ENCODE measurements around the gene BBS12. TPM values are rescaled to one million over a fixed set of nuclear protein-coding genes. Genes with fewer than 3 reads are reported as not detected.
A peak's percentile ranks its signal among the peaks of the same experiment; 100 is the strongest.

Gene BBS12
- total RNA-seq, 3 donors from 2014 or later (not counting 1 experiment from before 2014, with no cell fraction given), result 0.85 to 1.9 (median 1.8) TPM

GRCh38 chr4:122715221-122715620 is 17.3 kb upstream of the BBS12 start:
- Mint-ChIP-seq H3K27ac (no peak overlapping the region), H3K27me3 (ENCODE audit: low read depth in 2 of 2) (peaks cover 9 to 23% of the 10 kb centered on the region in 2 donors), H3K9me3 (no peaks in the 10 kb centered on the region), H3K4me3 (no peak overlapping the region), H3K36me3 (no peaks in the 10 kb centered on the region), H3K4me1 (no peaks in the 10 kb centered on the region)
- Histone ChIP-seq H3K4me1 (ENCODE audit: control insufficient read depth, insufficient read depth, low read length) (no peaks in the 10 kb centered on the region), H3K27me3 (ENCODE audit: control insufficient read depth, insufficient read depth, low read length) (no peaks in the 10 kb centered on the region), H3K4me3 (ENCODE audit: low read length) (no peak overlapping the region), H3K27ac (ENCODE audit: low read length) (no peak overlapping the region), H3K36me3 (ENCODE audit: control insufficient read depth, insufficient read depth, low read length) (no peaks in the 10 kb centered on the region), H3K9me3 (ENCODE audit: control insufficient read depth, insufficient read depth, low read length) (no peaks in the 10 kb centered on the region)
- 26% methylated on average over 5 of the region's 5 CpGs for WGBS (ENCODE audit: insufficient coverage)
- intact Hi-C loops (cut with micrococcal nuclease), result no loop called here
- DNase-seq (no peak), ATAC-seq (no peak)
- no peak for TF ChIP-seq CTCF (IDR thresholded peaks at IDR 0.05)

GRCh38 chr4:122716825-122717448 is 15.6 kb upstream of the BBS12 start:
- Histone ChIP-seq H3K4me1 (ENCODE audit: control insufficient read depth, insufficient read depth, low read length) (no peaks in the 10 kb centered on the region), H3K4me3 (ENCODE audit: low read length) (no peak overlapping the region), H3K27ac (ENCODE audit: low read length) (no peak overlapping the region), H3K27me3 (ENCODE audit: control insufficient read depth, insufficient read depth, low read length) (peaks cover 2% of the 10 kb centered on the region), H3K9me3 (ENCODE audit: control insufficient read depth, insufficient read depth, low read length) (no peaks in the 10 kb centered on the region), H3K36me3 (ENCODE audit: control insufficient read depth, insufficient read depth, low read length) (no peaks in the 10 kb centered on the region)
- ATAC-seq (peak; percentile 72 to 89 (median 82)), DNase-seq (peak; percentile 28 to 83)
- peaks cover 10 to 12% of the 10 kb centered on the region in 2 donors for H3K27me3 Mint-ChIP-seq (ENCODE audit: low read depth in 2 of 2)
- intact Hi-C loops (cut with micrococcal nuclease), result no loop called here
- TF ChIP-seq CTCF (IDR thresholded peaks at IDR 0.05), result peak; percentile 68
- no peaks in the 10 kb centered on the region for H3K36me3 Mint-ChIP-seq
- no peaks in the 10 kb centered on the region for H3K4me1 Mint-ChIP-seq
- H3K9me3 Mint-ChIP-seq, result no peaks in the 10 kb centered on the region
- 33% methylated on average over 3 of the region's 4 CpGs for WGBS (ENCODE audit: insufficient coverage)
- H3K4me3 Mint-ChIP-seq, result no peak overlapping the region
- H3K27ac Mint-ChIP-seq, result no peak overlapping the region

- no peaks in the 10 kb centered on the region for H3K9me3 ChIP-seq (ENCODE audit: control insufficient read depth, insufficient read depth, low read length)
- Mint-ChIP-seq H3K4me3 (no peak overlapping the region), H3K36me3 (no peaks in the 10 kb centered on the region), H3K27me3 (ENCODE audit: low read depth in 2 of 2) (peaks cover 13 to 25% of the 10 kb centered on the region in 2 donors), H3K9me3 (no peaks in the 10 kb centered on the region), H3K4me1 (no peaks in the 10 kb centered on the region), H3K27ac (no peak overlapping the region)
- peaks cover 2% of the 10 kb centered on the region for H3K27me3 ChIP-seq (ENCODE audit: control insufficient read depth, insufficient read depth, low read length)
- no peak for DNase-seq
- no peak overlapping the region for H3K27ac ChIP-seq (ENCODE audit: low read length)
- no peaks in the 10 kb centered on the region for H3K36me3 ChIP-seq (ENCODE audit: control insufficient read depth, insufficient read depth, low read length)
- no peak for TF ChIP-seq CTCF (IDR thresholded peaks at IDR 0.05)
- no peaks in the 10 kb centered on the region for H3K4me1 ChIP-seq (ENCODE audit: control insufficient read depth, insufficient read depth, low read length)
- WGBS (ENCODE audit: insufficient coverage), result 86% methylated on average over 2 of the region's 2 CpGs
- H3K4me3 ChIP-seq (ENCODE audit: low read length), result no peak overlapping the region
- intact Hi-C loops (cut with micrococcal nuclease), result no loop called here
- no peak for ATAC-seq
Observed at GRCh38 chr4:122718281-122718680, 14.2 kb upstream of the BBS12 start.

GRCh38 chr4:122722256-122722655 is 10.2 kb upstream of the BBS12 start:
- peaks cover 30 to 50% of the 10 kb centered on the region in 2 donors for H3K27me3 Mint-ChIP-seq (ENCODE audit: low read depth in 2 of 2)

More at GRCh38 chr4:122722256-122722655, 10.2 kb upstream of the BBS12 start:
- intact Hi-C loops (cut with micrococcal nuclease), result no loop called here
- Mint-ChIP-seq H3K4me1 (no peaks in the 10 kb centered on the region), H3K27ac (no peak overlapping the region), H3K9me3 (no peaks in the 10 kb centered on the region), H3K36me3 (no peaks in the 10 kb centered on the region), H3K4me3 (no peak overlapping the region)
- H3K4me1 ChIP-seq (ENCODE audit: control insufficient read depth, insufficient read depth, low read length), result no peaks in the 10 kb centered on the region
- no peak overlapping the region for H3K4me3 ChIP-seq (ENCODE audit: low read length)
- H3K27ac ChIP-seq (ENCODE audit: low read length), result no peak overlapping the region
- DNase-seq, result no peak
- 100% methylated on average over 1 of the region's 1 CpG for WGBS (ENCODE audit: insufficient coverage)
- no peak for TF ChIP-seq CTCF (IDR thresholded peaks at IDR 0.05)
- H3K9me3 ChIP-seq (ENCODE audit: control insufficient read depth, insufficient read depth, low read length), result no peaks in the 10 kb centered on the region
- no peak for ATAC-seq
- peaks cover 5% of the 10 kb centered on the region for H3K27me3 ChIP-seq (ENCODE audit: control insufficient read depth, insufficient read depth, low read length)
- H3K36me3 ChIP-seq (ENCODE audit: control insufficient read depth, insufficient read depth, low read length), result no peaks in the 10 kb centered on the region
